Neural cell (in vitro differentiated cells): ENCODE measurements around the gene HNF1B. TPM values are rescaled to one million over a fixed set of nuclear protein-coding genes. Genes with fewer than 3 reads are reported as not detected.

Experiments
- H2AFZ ChIP-seq: fragments of 200-600, 300-800 bp; sonication (generic), shearing (Covaris generic); 2 replicates; pipeline ENCODE4 v1.6.0; 2014; ENCODE audit warnings: low read depth, mild to moderate bottlenecking, antibody characterized with exemption, low read length, moderate library complexity
- H3F3A ChIP-seq: fragments of 200-600 bp; shearing (Covaris generic); 2 replicates; pipeline ENCODE4 v1.6.1; 2016; ENCODE audit warnings: mild to moderate bottlenecking, moderate library complexity, mixed read lengths, antibody characterized with exemption, low read length; ENCODE audit not compliant: insufficient read depth, poor library complexity, severe bottlenecking
- H3K27ac ChIP-seq: fragments of 200-600, 300-800 bp; sonication (generic), shearing (Covaris generic); 2 replicates; pipeline ENCODE4 v1.5.1; 2014; ENCODE audit warnings: mild to moderate bottlenecking, low read length, moderate library complexity
- H3K27me3 ChIP-seq: fragments of 300-800, 200-600 bp; sonication (generic), shearing (Covaris generic); 2 replicates; pipeline ENCODE4 v1.6.0; 2014; ENCODE audit warnings: mild to moderate bottlenecking, low read depth, low read length, moderate library complexity; ENCODE audit not compliant: insufficient read depth
- H3K36me3 ChIP-seq: fragments of 300-800, 200-600 bp; sonication (generic), shearing (Covaris generic); 2 replicates; pipeline ENCODE4 v1.5.1; 2014; ENCODE audit warnings: mild to moderate bottlenecking, antibody characterized with exemption, low read length, moderate library complexity; ENCODE audit not compliant: insufficient read depth
- H3K4me2 ChIP-seq: fragments of 300-800, 200-600 bp; sonication (generic), shearing (Covaris generic); 2 replicates; pipeline ENCODE4 v1.6.0; 2014; ENCODE audit warnings: mild to moderate bottlenecking, low read length
- H3K4me3 ChIP-seq: fragments of 300-800, 200-600 bp; sonication (generic), shearing (Covaris generic); 2 replicates; pipeline ENCODE4 v1.5.1; 2014; ENCODE audit warnings: mild to moderate bottlenecking, low read length, moderate library complexity
- H3K79me2 ChIP-seq: fragments of 200-600 bp; shearing (Covaris generic); replicated peaks from 2 replicates; pipeline ENCODE4 v1.6.0; 2014; ENCODE audit warnings: mild to moderate bottlenecking, low read length, moderate library complexity; ENCODE audit not compliant: insufficient read depth
- H3K9ac ChIP-seq: fragments of 300-800, 200-600 bp; sonication (generic), shearing (Covaris generic); 2 replicates; pipeline ENCODE4 v1.6.1; 2016; ENCODE audit warnings: mild to moderate bottlenecking, low read length, mixed read lengths
- H3K9me2 ChIP-seq: fragments of 200-600 bp; shearing (Covaris generic); 2 replicates; pipeline ENCODE4 v1.6.1; 2016; ENCODE audit warnings: mild to moderate bottlenecking, low read length, mixed read lengths; ENCODE audit not compliant: insufficient read depth
- H3K9me3 ChIP-seq: fragments of 200-600, 300-800 bp; sonication (generic), shearing (Covaris generic); 2 replicates; pipeline ENCODE4 v1.6.1; 2016; ENCODE audit warnings: mild to moderate bottlenecking, mixed run types, low read length, moderate library complexity, mixed read lengths
- H4K20me1 ChIP-seq: fragments of 200-600 bp; shearing (Covaris generic); 2 replicates; pipeline ENCODE4 v1.6.1; 2016; ENCODE audit warnings: mild to moderate bottlenecking, mixed run types; ENCODE audit not compliant: insufficient read depth
- CTCF ChIP-seq: fragments of 450-650 bp; IDR thresholded peaks from 2 replicates; pipeline ENCODE4 v1.5.1; 2014; ENCODE audit warnings: antibody characterized with exemption, mild to moderate bottlenecking, moderate library complexity; ENCODE audit not compliant: poor library complexity, severe bottlenecking
- EP300 ChIP-seq: fragments of 450-650 bp; conservative IDR thresholded peaks from 2 replicates; pipeline ENCODE4 v1.6.1; 2014; ENCODE audit warnings: antibody characterized with exemption, mild to moderate bottlenecking, moderate library complexity; ENCODE audit not compliant: poor library complexity, severe bottlenecking
- EZH2 ChIP-seq: fragments of 200-600, 300-800 bp; shearing (Covaris generic), sonication (generic); IDR thresholded peaks from 2 replicates; pipeline ENCODE4 v1.6.1; 2014; ENCODE audit warnings: antibody characterized with exemption, low read length, borderline replicate concordance, mild to moderate bottlenecking; ENCODE audit not compliant: insufficient read depth, poor library complexity, severe bottlenecking
- MXI1 ChIP-seq: fragments of 450-650 bp; conservative IDR thresholded peaks from 2 replicates; pipeline ENCODE4 v1.6.1; 2014; ENCODE audit warnings: antibody characterized with exemption, mild to moderate bottlenecking; ENCODE audit not compliant: poor library complexity, severe bottlenecking
- POLR2AphosphoS5 ChIP-seq: IDR thresholded peaks from 2 replicates; pipeline ENCODE4 v1.6.1; 2012
- RAD21 ChIP-seq: fragments of 450-650 bp; conservative IDR thresholded peaks from 2 replicates; pipeline ENCODE4 v1.6.1; 2014; ENCODE audit warnings: antibody characterized with exemption, mild to moderate bottlenecking, moderate library complexity
- REST ChIP-seq: IDR thresholded peaks from 2 replicates; pipeline ENCODE4 v1.6.1; 2012; ENCODE audit warnings: borderline replicate concordance
- SMC3 ChIP-seq: fragments of 450-650 bp; conservative IDR thresholded peaks from 2 replicates; pipeline ENCODE4 v1.6.1; 2014; ENCODE audit warnings: antibody characterized with exemption, mild to moderate bottlenecking, moderate library complexity; ENCODE audit not compliant: poor library complexity
- TAF1 ChIP-seq: IDR thresholded peaks from 2 replicates; pipeline ENCODE4 v1.6.1; 2012; ENCODE audit warnings: low read depth
- polyA plus RNA-seq: library from polyadenylated mRNA; depleted of rRNA; stranded (reverse); fragments of >200 nt; gene quantifications from 2 replicates; pipeline ENCODE4 v1.2.3, GENCODE V29; 2014

The HNF1B gene
- polyA plus RNA-seq, 1 donor from 2014 or later, result not detected

GRCh38 chr17:37791447-37792399 lies 46.9 kb upstream of the HNF1B start:
- no peak overlapping the region for H3K27ac ChIP-seq
- H3K27me3 ChIP-seq, result no peaks in the 10 kb centered on the region
- no peak overlapping the region for H3K4me3 ChIP-seq
- H3K9me2 ChIP-seq, result no peaks in the 10 kb centered on the region
- no peak overlapping the region for H3K9ac ChIP-seq
- no peak overlapping the region for H3K4me2 ChIP-seq
- TF ChIP-seq POLR2AphosphoS5, result peak; percentile 52
- no peak for TF ChIP-seq EZH2
- TF ChIP-seq SMC3, result no peak
- peak; percentile 29 for TF ChIP-seq EP300
- no peak for TF ChIP-seq RAD21
- TF ChIP-seq CTCF, result peak; percentile 33
- TF ChIP-seq REST, result peak; percentile 89
- TF ChIP-seq TAF1, result no peak
- TF ChIP-seq MXI1, result no peak
- H3K79me2 ChIP-seq, result no peaks in the 10 kb centered on the region
- H3F3A ChIP-seq, result no peaks in the 10 kb centered on the region
- no peak overlapping the region for H2AFZ ChIP-seq
- no peaks in the 10 kb centered on the region for H3K36me3 ChIP-seq
- H3K9me3 ChIP-seq, result no peaks in the 10 kb centered on the region
- H4K20me1 ChIP-seq, result no peaks in the 10 kb centered on the region

- Histone ChIP-seq H3K9me3 (no peaks in the 10 kb centered on the region), H3K36me3 (no peaks in the 10 kb centered on the region), H3F3A (no peaks in the 10 kb centered on the region), H3K27ac (no peak overlapping the region), H3K9me2 (no peaks in the 10 kb centered on the region), H2AFZ (no peak overlapping the region), H3K4me2 (no peak overlapping the region), H3K79me2 (no peaks in the 10 kb centered on the region), H3K4me3 (no peak overlapping the region), H3K9ac (no peak overlapping the region), H4K20me1 (no peaks in the 10 kb centered on the region), H3K27me3 (no peaks in the 10 kb centered on the region)
- TF ChIP-seq POLR2AphosphoS5 (no peak), REST (no peak), TAF1 (no peak), CTCF (no peak), MXI1 (no peak), EP300 (no peak), SMC3 (no peak), RAD21 (no peak), EZH2 (no peak)
Measured at GRCh38 chr17:37789771-37790541, 45.1 kb upstream of the HNF1B start.
